NCI-H774 (cell line): ENCODE measurements around the gene FOLH1.
"Not testable (repeated sequence)": the region's sequence is repeated elsewhere in the genome, so short reads cannot be mapped to it uniquely, and the experiment has no call there.

Experiments used
- DNase-seq: peaks from one replicate; lab custom pipeline; 2025; lab: John Stamatoyannopoulos, UW

The FOLH1 gene

DNA sequence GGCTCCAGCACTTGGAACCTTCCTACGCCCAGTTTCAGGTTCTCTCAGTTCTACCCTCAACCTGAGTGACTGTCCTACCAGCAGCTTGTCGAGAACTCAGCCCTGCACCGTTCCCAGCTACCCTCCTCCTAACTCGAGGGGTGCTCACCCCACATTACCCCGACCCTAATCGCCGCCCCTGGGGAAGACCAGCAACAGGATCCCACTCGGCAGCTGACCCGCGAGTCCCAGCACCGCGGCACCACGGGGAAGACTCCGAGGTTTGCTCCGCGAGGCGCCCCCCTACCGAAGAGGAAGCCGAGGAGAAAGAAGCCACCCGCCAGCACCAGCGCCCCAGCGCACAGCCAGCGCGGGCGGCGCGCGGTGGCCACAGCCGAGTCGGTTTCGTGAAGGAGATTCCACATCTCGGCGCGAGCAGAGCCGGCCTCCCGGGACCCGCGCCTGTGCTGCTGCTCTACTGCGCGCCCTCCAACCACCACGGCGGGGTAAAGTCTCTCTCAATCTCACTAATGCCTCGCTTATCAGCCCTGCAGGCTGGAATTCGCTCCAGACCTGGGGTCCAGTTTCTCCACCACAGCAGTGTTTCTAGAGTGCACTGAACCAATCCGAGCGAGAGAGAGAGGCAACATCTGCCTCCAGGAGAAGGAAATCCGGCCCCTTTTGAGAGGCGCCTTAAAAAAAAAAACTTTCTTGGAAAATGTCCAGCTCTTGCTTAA, at the start of gene FOLH1:
Gene FOLH1 (minus strand): TSS at position 597 of the 716 bp plus-strand sequence. CDS start 193 bp downstream, at position 404.
- DNase-seq, result no peak

DNA sequence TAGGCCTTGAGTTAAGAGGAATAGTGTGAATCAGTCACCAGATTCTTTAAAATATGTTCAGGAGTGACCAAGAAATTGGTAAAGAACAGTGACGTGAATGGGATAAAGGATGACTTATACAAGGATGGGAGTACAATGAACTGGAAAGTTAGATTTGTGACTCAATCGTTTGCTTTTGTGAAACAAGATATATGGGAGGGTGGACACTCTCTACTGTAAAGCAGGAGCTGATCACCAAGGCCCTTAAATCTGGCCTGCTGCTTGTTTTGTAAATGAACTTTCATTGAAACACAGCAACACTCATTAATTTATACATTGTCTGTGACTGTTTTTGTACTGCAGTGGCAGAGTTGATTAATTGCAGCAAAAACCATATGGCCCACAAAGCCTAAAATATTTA, 46.7 kb upstream of the FOLH1 start:
- not testable (repeated sequence) for DNase-seq

DNA sequence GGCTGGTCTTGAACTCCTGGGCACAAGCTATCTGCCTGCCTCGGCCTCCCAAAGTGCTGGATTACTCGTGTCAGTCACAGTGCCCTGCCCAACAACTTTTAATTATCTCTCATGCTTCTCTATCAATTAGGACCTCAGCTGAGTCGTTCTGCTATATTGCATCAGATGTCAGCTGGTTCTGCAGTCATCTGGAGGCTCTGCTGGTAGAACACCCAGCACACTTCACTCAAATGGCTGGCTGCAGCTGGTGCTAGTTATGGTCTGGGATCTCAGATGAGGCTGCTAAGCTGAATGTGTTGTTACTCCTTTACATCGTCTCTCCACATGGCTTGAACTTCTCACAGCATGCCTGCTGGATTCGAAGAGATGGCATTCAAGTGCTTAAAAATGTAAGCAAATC, 42.8 kb upstream of the FOLH1 start:
- not testable (repeated sequence) for DNase-seq

DNA sequence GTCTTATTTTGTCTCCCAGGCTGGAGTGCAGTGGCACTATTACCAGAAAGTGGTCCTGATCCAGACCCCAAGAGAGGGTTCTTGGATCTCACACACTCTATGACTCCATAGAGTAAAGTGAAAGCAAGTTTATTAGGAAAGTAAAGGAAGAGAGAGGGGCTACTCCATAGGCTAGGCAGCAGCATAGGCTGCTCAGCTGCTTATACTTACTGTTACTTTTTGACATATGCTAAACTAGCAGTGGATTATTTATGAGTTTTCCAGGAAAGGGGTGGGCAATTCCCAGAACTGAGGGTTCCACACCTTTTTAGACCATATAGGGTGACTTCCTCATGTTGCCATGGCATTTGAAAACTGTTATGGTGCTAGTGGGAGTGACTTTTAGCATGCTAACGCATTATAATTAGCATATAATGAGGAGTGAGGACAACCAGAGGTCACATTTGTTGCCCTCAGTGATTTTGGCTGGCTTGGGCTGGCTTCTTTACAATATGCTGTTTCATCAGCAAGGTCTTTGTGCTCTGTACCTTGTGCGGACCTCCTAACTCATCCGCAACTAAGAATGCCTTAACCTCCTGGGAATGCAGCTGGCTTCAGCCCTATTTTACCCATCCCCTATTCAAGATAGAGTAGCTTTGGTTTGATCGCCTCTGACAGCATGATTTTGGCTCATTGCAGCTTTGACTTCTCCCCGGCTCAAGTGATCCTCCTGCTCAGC, 42.2 kb upstream of the FOLH1 start:
- DNase-seq, result not testable (repeated sequence)

DNA sequence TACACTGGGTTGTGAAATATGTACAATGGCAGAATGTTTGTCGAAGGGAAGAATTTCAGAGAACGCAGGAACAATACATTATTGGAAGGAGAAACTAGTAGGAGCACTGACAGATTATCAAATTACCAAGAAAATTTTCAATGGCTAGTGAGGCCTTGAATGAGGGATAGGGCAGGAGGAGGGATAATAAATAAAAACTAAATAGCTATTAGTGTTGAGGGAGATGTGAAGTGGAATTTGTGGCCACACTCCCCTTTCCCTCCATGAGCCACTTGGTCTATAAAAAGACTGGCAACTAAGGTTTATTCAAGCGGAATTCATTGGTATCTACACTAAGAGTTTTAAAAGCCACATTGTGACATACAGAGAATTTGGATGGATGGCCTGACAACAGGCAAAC, 41.0 kb upstream of the FOLH1 start:
- DNase-seq, result not testable (repeated sequence)

GRCh38 chr11:49233685-49234084, 25.3 kb upstream of the FOLH1 start:
- DNase-seq, result not testable (repeated sequence)

DNA sequence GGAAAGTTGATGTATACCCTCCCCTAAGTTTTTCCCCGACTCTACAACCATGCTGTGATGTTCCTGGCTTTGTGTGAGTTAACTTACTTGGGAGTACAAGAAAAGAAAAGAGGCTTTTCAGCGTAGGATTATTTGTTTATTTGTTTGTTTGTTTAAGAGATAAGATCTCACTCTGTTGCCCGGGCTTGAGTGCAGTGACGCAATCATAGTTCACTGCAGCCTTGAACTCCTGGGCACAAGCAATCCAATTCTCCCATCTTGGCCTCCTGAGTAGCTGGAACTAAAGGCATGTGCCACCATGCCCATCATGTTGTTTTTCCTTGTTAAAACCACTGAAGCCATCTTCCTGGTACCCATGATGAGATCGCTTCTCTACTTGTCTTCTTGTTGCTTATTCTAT, 24.6 kb upstream of the FOLH1 start:
- not testable (repeated sequence) for DNase-seq

DNA sequence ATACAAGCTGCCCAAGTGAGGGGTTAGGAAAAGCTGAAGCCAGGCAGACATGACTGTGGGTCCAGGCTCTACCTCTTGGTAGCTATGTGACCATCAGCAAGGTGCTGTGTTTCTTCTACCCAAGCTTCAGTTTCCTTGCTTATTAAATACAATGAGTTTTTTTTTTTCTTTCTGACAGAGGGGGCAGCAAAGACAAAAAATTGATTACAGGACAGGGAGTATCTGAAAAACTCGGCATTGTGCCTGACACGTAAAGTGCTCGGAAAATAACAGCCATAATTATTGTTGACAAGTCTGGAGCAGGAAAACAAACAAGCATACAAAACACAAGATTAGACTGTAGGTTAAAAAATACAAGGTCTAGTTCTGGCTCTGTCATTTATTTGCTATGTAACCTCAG, 23.3 kb upstream of the FOLH1 start:
- not testable (repeated sequence) for DNase-seq

GRCh38 chr11:49230534-49230933, 22.1 kb upstream of the FOLH1 start:
- DNase-seq, result not testable (repeated sequence)

- not testable (repeated sequence) for DNase-seq
Measured at GRCh38 chr11:49230001-49230400, 21.6 kb upstream of the FOLH1 start.

DNA sequence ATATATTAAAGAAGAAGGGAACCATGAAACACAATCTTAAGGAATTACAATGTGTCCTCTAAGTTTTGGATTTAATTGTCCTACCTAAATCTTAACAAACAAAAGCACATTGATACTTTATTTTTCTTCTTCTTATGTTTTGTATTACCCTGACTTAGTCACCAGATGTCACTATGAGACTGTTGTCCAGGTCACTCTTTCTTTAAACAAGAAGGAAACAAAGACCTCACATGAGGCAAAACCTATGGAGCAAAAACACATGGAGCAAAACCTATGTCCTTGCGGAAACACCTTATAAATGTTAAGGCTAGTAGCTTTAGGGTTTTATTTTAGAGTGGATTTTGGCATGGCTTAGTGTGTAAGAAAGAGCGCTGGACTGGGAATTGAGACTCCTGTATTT, 20.7 kb upstream of the FOLH1 start:
- not testable (repeated sequence) for DNase-seq

- not testable (repeated sequence) for DNase-seq
Measured at GRCh38 chr11:49225255-49225785, 16.9 kb upstream of the FOLH1 start.

- no peak for DNase-seq
Measured at GRCh38 chr11:49221112-49221511, 12.7 kb upstream of the FOLH1 start.

- no peak for DNase-seq
Measured at GRCh38 chr11:49213026-49213560, 4.7 kb upstream of the FOLH1 start.

- not testable (repeated sequence) for DNase-seq
Measured at GRCh38 chr11:49206999-49207398, 1.4 kb downstream of the FOLH1 start.

- DNase-seq, result no peak
Measured at GRCh38 chr11:49202287-49202976, 6.0 kb downstream of the FOLH1 start.

GRCh38 chr11:49196775-49197174, 11.6 kb downstream of the FOLH1 start:
- DNase-seq, result not testable (repeated sequence)

- not testable (repeated sequence) for DNase-seq
Measured at GRCh38 chr11:49196002-49196401, 12.4 kb downstream of the FOLH1 start.

DNA sequence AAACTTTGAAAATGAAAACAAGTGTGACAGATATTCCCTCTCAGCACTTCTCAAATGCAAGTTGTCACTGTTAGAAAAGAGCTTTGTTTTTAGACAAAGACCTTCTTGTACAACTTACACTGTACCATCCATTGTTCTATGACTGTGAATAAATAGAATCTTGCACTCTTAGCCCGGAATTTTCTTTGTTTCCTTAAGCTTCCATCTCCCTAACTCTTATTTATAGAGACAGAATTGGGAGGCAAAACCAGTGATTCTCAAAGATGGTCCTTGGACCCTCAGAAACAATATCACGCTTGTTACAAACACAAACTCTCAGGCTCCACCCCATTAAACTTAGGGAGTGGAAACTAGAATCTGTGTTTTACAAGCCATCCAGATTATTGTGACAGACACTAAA, 18.1 kb downstream of the FOLH1 start:
- DNase-seq, result not testable (repeated sequence)

GRCh38 chr11:49186225-49186624, 22.2 kb downstream of the FOLH1 start:
- DNase-seq, result not testable (repeated sequence)

DNA sequence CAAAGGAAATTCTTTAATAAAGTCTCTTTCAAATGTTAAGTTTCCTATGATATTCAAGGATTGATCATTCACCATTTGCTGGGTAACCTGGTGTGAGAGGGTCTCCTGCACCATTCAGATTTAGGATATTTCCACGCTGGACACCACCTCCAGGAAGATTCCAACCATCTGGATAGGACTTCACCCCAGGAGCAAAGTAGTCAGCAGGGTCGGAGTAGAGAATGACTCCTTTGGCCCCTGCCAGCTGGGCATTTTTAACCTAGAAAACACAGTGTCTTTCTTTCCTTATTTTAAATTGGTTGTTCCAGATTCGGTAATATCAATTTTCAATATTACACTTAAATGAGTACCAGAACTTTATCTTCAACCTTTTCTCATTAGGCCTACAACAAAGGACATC, 22.8 kb downstream of the FOLH1 start:
- DNase-seq, result not testable (repeated sequence)

DNA sequence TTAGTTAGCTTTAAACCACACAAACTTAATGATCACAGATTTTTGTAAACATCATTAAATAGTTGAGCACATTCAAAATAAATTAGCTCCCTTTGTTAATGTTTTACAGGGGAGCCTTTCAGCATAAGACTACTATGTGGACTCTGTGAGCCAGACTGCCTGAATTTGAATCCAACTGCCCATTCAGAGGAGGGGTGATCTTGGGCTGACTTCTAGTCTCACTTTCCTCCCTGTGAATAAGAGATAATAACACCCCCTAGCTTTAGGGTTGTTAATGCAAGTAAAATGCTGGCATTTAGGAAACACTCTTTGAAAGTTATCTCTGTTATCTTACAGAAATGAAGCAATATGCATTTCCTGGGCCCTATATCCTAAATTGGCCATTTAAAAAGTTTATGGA, 23.6 kb downstream of the FOLH1 start:
- not testable (repeated sequence) for DNase-seq
